ENCODE data around the gene TBC1D9B. TPM values are rescaled to one million over a fixed set of nuclear protein-coding genes. Genes with fewer than 3 reads are reported as not detected.
"Not testable (repeated sequence)": the region's sequence is repeated elsewhere in the genome, so short reads cannot be mapped to it uniquely, and the experiment has no call there.

TBC1D9B gene
- total RNA-seq, 1 donor from 2014 or later: 79.6 TPM

DNA sequence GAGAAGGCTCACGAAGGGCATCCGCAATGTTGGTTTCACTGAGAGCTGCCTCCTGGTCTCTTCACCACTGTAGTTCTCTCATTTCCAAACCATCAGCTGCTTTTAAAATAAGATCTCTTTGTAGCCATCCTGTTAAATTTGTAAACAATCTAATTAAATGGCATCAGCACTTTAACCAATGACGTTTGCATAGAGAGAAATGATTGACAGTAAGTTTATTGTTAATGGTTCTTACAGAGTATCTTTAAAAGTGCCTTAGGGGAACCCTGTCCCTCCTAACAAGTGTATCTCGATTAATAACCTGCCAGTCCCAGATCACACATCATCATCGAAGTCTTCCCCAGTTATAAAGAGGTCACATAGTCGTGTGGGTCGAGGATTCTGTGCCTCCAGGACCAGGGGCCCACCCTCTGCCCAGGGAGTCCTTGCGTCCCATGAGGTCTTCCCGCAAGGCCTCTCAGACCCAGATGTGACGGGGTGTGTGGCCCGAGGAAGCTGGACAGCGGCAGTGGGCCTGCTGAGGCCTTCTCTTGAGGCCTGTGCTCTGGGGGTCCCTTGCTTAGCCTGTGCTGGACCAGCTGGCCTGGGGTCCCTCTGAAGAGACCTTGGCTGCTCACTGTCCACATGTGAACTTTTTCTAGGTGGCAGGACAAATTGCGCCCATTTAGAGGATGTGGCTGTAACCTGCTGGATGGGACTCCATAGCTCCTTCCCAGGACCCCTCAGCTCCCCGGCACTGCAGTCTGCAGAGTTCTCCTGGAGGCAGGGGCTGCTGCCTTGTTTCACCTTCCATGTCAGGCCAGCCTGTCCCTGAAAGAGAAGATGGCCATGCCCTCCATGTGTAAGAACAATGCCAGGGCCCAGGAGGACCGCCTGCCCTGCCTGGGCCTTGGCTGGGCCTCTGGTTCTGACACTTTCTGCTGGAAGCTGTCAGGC, 70.4 kb downstream of the TBC1D9B start:
- TF ChIP-seq CTCF (IDR thresholded peaks at IDR 0.05; ENCODE audit: insufficient read depth, low read length, poor library complexity, severe bottlenecking): no peak
- DNase-seq (ENCODE audit: low read depth): no peak
- no peak overlapping the region for H3K4me3 ChIP-seq (ENCODE audit: low read depth, low read length)
- H3K36me3 ChIP-seq (ENCODE audit: control insufficient read depth, insufficient read depth, low read length): peaks cover 12% of the 10 kb centered on the region
- H3K27me3 ChIP-seq (ENCODE audit: control insufficient read depth, insufficient read depth, low read length): no peaks in the 10 kb centered on the region

DNA sequence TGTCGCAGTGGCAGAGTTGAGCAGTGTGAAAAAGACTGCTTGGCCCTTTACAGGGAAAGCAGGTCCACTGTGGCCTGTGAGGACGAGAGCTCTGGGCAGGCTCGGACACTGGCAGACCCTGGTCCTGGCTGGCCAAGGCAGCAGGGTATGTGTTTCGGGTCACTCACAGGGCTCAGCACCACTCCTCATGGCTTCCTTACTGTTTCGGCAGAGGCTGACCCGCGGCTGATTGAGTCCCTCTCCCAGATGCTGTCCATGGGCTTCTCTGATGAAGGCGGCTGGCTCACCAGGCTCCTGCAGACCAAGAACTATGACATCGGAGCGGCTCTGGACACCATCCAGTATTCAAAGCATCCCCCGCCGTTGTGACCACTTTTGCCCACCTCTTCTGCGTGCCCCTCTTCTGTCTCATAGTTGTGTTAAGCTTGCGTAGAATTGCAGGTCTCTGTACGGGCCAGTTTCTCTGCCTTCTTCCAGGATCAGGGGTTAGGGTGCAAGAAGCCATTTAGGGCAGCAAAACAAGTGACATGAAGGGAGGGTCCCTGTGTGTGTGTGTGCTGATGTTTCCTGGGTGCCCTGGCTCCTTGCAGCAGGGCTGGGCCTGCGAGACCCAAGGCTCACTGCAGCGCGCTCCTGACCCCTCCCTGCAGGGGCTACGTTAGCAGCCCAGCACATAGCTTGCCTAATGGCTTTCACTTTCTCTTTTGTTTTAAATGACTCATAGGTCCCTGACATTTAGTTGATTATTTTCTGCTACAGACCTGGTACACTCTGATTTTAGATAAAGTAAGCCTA, 71.3 kb downstream of the TBC1D9B start:
- H3K36me3 ChIP-seq (ENCODE audit: control insufficient read depth, insufficient read depth, low read length): peaks cover 15% of the 10 kb centered on the region
- TF ChIP-seq CTCF (IDR thresholded peaks at IDR 0.05; ENCODE audit: insufficient read depth, low read length, poor library complexity, severe bottlenecking): peak; percentile 14
- no peak overlapping the region for H3K4me3 ChIP-seq (ENCODE audit: low read depth, low read length)
- no peaks in the 10 kb centered on the region for H3K27me3 ChIP-seq (ENCODE audit: control insufficient read depth, insufficient read depth, low read length)
- DNase-seq (ENCODE audit: low read depth): no peak

- H3K27me3 ChIP-seq (ENCODE audit: control insufficient read depth, insufficient read depth, low read length); DNase-seq (ENCODE audit: low read depth); H3K4me3 ChIP-seq (ENCODE audit: low read depth, low read length): not testable (repeated sequence)
- H3K36me3 ChIP-seq (ENCODE audit: control insufficient read depth, insufficient read depth, low read length): peaks cover 17% of the 10 kb centered on the region
These were observed 72.8 kb downstream of the TBC1D9B start for GRCh38 chr5:179834871-179835270.

DNA sequence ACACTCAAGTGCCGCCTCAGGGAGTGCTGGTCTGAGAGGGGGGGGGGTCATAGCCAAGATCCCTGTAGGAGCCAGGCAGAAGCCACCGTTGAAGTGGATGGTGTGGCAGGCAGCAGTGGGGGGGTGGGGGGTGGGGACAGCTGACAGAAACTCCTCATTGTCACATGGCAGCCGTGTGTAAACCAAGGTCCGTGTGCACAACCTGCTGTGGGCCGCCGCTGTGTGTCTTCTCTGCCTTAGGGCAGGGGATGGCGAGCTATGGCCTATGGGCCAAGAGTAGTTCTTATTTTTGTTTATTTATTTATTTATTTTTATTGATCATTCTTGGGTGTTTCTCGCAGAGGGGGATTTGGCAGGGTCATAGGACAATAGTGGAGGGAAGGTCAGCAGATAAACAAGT, 73.6 kb downstream of the TBC1D9B start:
- H3K4me3 ChIP-seq (ENCODE audit: low read depth, low read length): no peak overlapping the region
- DNase-seq (ENCODE audit: low read depth): no peak
- H3K36me3 ChIP-seq (ENCODE audit: control insufficient read depth, insufficient read depth, low read length): peaks cover 18% of the 10 kb centered on the region
- TF ChIP-seq CTCF (IDR thresholded peaks at IDR 0.05; ENCODE audit: insufficient read depth, low read length, poor library complexity, severe bottlenecking): no peak
- no peaks in the 10 kb centered on the region for H3K27me3 ChIP-seq (ENCODE audit: control insufficient read depth, insufficient read depth, low read length)

DNA sequence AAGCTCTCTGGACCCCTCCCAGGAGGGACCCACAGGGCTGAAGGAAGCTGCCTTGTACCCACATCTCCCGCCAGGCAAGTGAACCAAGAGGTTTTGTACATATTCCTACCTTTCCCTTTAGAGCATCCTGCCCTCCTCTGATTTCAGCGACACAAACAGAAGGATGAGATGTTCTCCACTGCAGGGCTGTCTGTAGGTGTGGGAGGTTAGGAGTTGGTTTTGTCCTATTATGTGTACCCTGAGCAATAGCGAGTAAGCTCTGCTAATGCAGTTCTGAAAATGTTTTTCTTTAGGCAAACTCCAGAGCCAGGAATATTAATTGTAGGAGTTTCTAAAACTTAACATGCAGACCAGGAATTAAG, 74.0 kb downstream of the TBC1D9B start:
- Histone ChIP-seq H3K36me3 (ENCODE audit: control insufficient read depth, insufficient read depth, low read length) (peaks cover 19% of the 10 kb centered on the region), H3K27me3 (ENCODE audit: control insufficient read depth, insufficient read depth, low read length) (no peaks in the 10 kb centered on the region), H3K4me3 (ENCODE audit: low read depth, low read length) (no peak overlapping the region)
- no peak for DNase-seq (ENCODE audit: low read depth)
- TF ChIP-seq CTCF (IDR thresholded peaks at IDR 0.05; ENCODE audit: insufficient read depth, low read length, poor library complexity, severe bottlenecking): no peak

- peaks cover 19% of the 10 kb centered on the region for H3K36me3 ChIP-seq (ENCODE audit: control insufficient read depth, insufficient read depth, low read length)
These were observed 74.5 kb downstream of the TBC1D9B start for GRCh38 chr5:179833056-179833708.

More at GRCh38 chr5:179833056-179833708, 74.5 kb downstream of the TBC1D9B start:
- H3K4me3 ChIP-seq (ENCODE audit: low read depth, low read length): no peak overlapping the region
- no peak for TF ChIP-seq CTCF (IDR thresholded peaks at IDR 0.05; ENCODE audit: insufficient read depth, low read length, poor library complexity, severe bottlenecking)
- no peaks in the 10 kb centered on the region for H3K27me3 ChIP-seq (ENCODE audit: control insufficient read depth, insufficient read depth, low read length)
- no peak for DNase-seq (ENCODE audit: low read depth)
